Transverse colon (tissue), 4 donors: Measurements from ENCODE around the gene ENPP6. TPM values are rescaled to one million over a fixed set of nuclear protein-coding genes. Genes with fewer than 3 reads are reported as not detected.
A peak's percentile ranks its signal among the peaks of the same experiment; 100 is the strongest.

Experiments used
- DNase-seq: peaks from one replicate; pipeline ENCODE4 v3.0.0-alpha.2; 2019
- H3K27ac ChIP-seq, 4 donors: fragments of 200-600 bp; sonication (generic); 2 replicates each; pipeline ENCODE4 v1.5.1; 2016 to 2018; ENCODE audit warnings: inconsistent platforms in 4 of 4
- H3K27me3 ChIP-seq: fragments of 200-600 bp; sonication (generic); 2 replicates; pipeline ENCODE4 v1.5.1; 2017; ENCODE audit warnings: inconsistent platforms
- H3K36me3 ChIP-seq, 4 donors: fragments of 200-600 bp; sonication (generic); 2 replicates each; pipeline ENCODE4 v1.5.1; 2017 to 2019; ENCODE audit warnings: inconsistent platforms in 4 of 4
- H3K4me1 ChIP-seq, 4 donors: fragments of 200-600 bp; sonication (generic); 2 replicates each; pipeline ENCODE4 v1.5.1; 2017 to 2020; ENCODE audit warnings: inconsistent platforms in 4 of 4
- H3K4me3 ChIP-seq, 4 donors: fragments of 200-600 bp; sonication (generic); 1 replicate in 1 of 4; 2 replicates in 3 of 4; pipeline versions ENCODE4 v1.5.1 to v1.6.1; 2017 to 2019; ENCODE audit warnings: inconsistent platforms in 4 of 4
- H3K9me3 ChIP-seq, 2 donors: fragments of 200-600 bp; sonication (generic); 2 replicates each; pipeline ENCODE4 v1.5.1; 2017 to 2019; ENCODE audit warnings: inconsistent platforms in 2 of 2
- CTCF ChIP-seq, 5 experiments: fragments of 200-600 bp in 3 of 5; fragments of 450-650 bp in 2 of 5; sonication (generic) in 3 of 5; IDR thresholded peaks; 1 replicate in 2 of 5; 2 replicates in 3 of 5; pipeline ENCODE4 v1.5.1; 2016 to 2017; ENCODE audit warnings: antibody characterized with exemption in 5 of 5, inconsistent platforms in 3 of 5, mild to moderate bottlenecking in 2 of 5, moderate library complexity in 1 of 5
- EP300 ChIP-seq: sonication (generic); formaldehyde crosslinking; IDR thresholded peaks from one replicate; pipeline ENCODE4 v1.6.1; 2017; ENCODE audit warnings: antibody characterized with exemption, low read depth
- POLR2A ChIP-seq: fragments of 450-650 bp; IDR thresholded peaks from one replicate; pipeline ENCODE4 v1.6.1; 2016; ENCODE audit warnings: antibody characterized with exemption, mild to moderate bottlenecking, moderate library complexity
- POLR2AphosphoS5 ChIP-seq, 3 donors: sonication (generic); formaldehyde crosslinking; IDR thresholded peaks; one replicate each; pipeline ENCODE4 v1.6.1; 2016; ENCODE audit warnings: antibody characterized with exemption in 3 of 3
- WGBS, 2 donors: methylation state at CpG; one replicate each; pipeline ENCODE4 v1.1.5; 2018; ENCODE audit warnings: low coverage in 1 of 2; 5-methylcytosine and 5-hydroxymethylcytosine counted together
- in situ Hi-C, 4 donors: fragments of 200-750 bp; cut with MboI; loops; one replicate each; pipeline versions ENCODE4 v1.15.0 to v1.15.1; 2017; ENCODE audit warnings: low sequenced_read_pairs in 3 of 4, low pct_ligation_motif_present in 1 of 4, low pct_unique_long_range_greater_than_20kb in 1 of 4
- intact Hi-C: fragments of 100-400 bp; cut with DNase I; formaldehyde crosslinking; loops from one replicate; pipeline ENCODE4 v1.15.1; 2023; ENCODE audit warnings: low total_unique reads
- total RNA-seq, 4 donors: library from RNA; depleted of rRNA; stranded (reverse); fragments of >200 nt; gene quantifications; one replicate each; pipeline ENCODE4 v1.1.0, GENCODE V29; 2016

Gene ENPP6
- total RNA-seq, 4 donors from 2014 or later: 0.14 to 0.64 TPM; not detected in 2

GRCh38 chr4:184064877-184065276, 152.8 kb downstream of the ENPP6 start:
- peak overlapping the region in 2 of 4 donors; percentile 14 to 62 for H3K27ac ChIP-seq
- H3K27me3 ChIP-seq: no peaks in the 10 kb centered on the region
- DNase-seq: peak; percentile 91
- TF ChIP-seq CTCF (IDR thresholded peaks at IDR 0.05): no peak
- no peak for TF ChIP-seq EP300
- TF ChIP-seq POLR2AphosphoS5 (IDR thresholded peaks at IDR 0.05): peak in 1 of 3 donors; percentile 9
- peaks cover 0 to 24% (median 14%) of the 10 kb centered on the region in 4 donors for H3K4me1 ChIP-seq
- H3K36me3 ChIP-seq: no peaks in the 10 kb centered on the region
- no peak overlapping the region for H3K4me3 ChIP-seq
- WGBS, 2 donors: 33 to 52% methylated on average over 3 to 5 of the region's 5 CpGs
- in situ Hi-C loops: no loop called here
- intact Hi-C loops: no loop called here
- no peaks in the 10 kb centered on the region for H3K9me3 ChIP-seq

- WGBS, 2 donors: 88 to 90% methylated on average over 7 of the region's 7 CpGs
- in situ Hi-C loops (no loop called here), intact Hi-C loops (no loop called here)
- TF ChIP-seq POLR2A (no peak), EP300 (no peak)
- Histone ChIP-seq H3K27me3 (no peaks in the 10 kb centered on the region), H3K27ac (no peak overlapping the region), H3K36me3 (no peaks in the 10 kb centered on the region), H3K4me3 (no peak overlapping the region), H3K4me1 (peaks cover 0 to 24% (median 12%) of the 10 kb centered on the region in 4 donors), H3K9me3 (no peaks in the 10 kb centered on the region)
- no peak for DNase-seq
Observed at GRCh38 chr4:184062769-184063168, 154.9 kb downstream of the ENPP6 start.

- TF ChIP-seq EP300: no peak
- no peak for TF ChIP-seq POLR2A
- TF ChIP-seq POLR2AphosphoS5 (IDR thresholded peaks at IDR 0.05): no peak
- TF ChIP-seq CTCF (IDR thresholded peaks at IDR 0.05): no peak
- no peak overlapping the region for H3K27ac ChIP-seq
- H3K36me3 ChIP-seq: no peaks in the 10 kb centered on the region
- H3K4me1 ChIP-seq: peaks cover 0 to 15% (median 8%) of the 10 kb centered on the region in 4 donors
- no peak for DNase-seq
- H3K4me3 ChIP-seq: no peak overlapping the region
- intact Hi-C loops: no loop called here
- no peaks in the 10 kb centered on the region for H3K9me3 ChIP-seq
- no peaks in the 10 kb centered on the region for H3K27me3 ChIP-seq
- 90% methylated on average over 7 of the region's 7 CpGs; no CpG with 5 or more reads in 1 of the 2 donors for WGBS, 2 donors
- in situ Hi-C loops: no loop called here
Observed at GRCh38 chr4:184061582-184061981, 156.1 kb downstream of the ENPP6 start.

GRCh38 chr4:184059099-184059498, 158.6 kb downstream of the ENPP6 start:
- intact Hi-C loops (no loop called here), in situ Hi-C loops (no loop called here)
- Histone ChIP-seq H3K9me3 (no peaks in the 10 kb centered on the region), H3K27me3 (no peaks in the 10 kb centered on the region), H3K4me3 (no peak overlapping the region), H3K4me1 (peaks cover 0 to under 1% (median under 1%) of the 10 kb centered on the region in 4 donors), H3K27ac (no peak overlapping the region), H3K36me3 (no peaks in the 10 kb centered on the region)
- WGBS, 2 donors: 89 to 94% methylated on average over 1 to 3 of the region's 3 CpGs
- TF ChIP-seq POLR2A: no peak
- no peak for DNase-seq

GRCh38 chr4:184058026-184058425, 159.6 kb downstream of the ENPP6 start:
- 86 to 88% methylated on average over 6 of the region's 6 CpGs for WGBS, 2 donors
- H3K27ac ChIP-seq: no peak overlapping the region
- intact Hi-C loops: no loop called here
- DNase-seq: no peak
- no peaks in the 10 kb centered on the region for H3K9me3 ChIP-seq
- H3K4me3 ChIP-seq: no peak overlapping the region
- in situ Hi-C loops: no loop called here
- peaks cover 0 to 5% (median 0%) of the 10 kb centered on the region in 4 donors for H3K4me1 ChIP-seq
- H3K36me3 ChIP-seq: no peaks in the 10 kb centered on the region
- no peaks in the 10 kb centered on the region for H3K27me3 ChIP-seq
- TF ChIP-seq CTCF (IDR thresholded peaks at IDR 0.05): no peak
- TF ChIP-seq POLR2A: no peak
- no peak for TF ChIP-seq EP300
- TF ChIP-seq POLR2AphosphoS5 (IDR thresholded peaks at IDR 0.05): no peak
